ENCODE data around the gene FAM174C. TPM values are rescaled to one million over a fixed set of nuclear protein-coding genes. Genes with fewer than 3 reads are reported as not detected.

FAM174C gene
- total RNA-seq, 1 experiment from 2014 or later = 85.2 TPM

DNA sequence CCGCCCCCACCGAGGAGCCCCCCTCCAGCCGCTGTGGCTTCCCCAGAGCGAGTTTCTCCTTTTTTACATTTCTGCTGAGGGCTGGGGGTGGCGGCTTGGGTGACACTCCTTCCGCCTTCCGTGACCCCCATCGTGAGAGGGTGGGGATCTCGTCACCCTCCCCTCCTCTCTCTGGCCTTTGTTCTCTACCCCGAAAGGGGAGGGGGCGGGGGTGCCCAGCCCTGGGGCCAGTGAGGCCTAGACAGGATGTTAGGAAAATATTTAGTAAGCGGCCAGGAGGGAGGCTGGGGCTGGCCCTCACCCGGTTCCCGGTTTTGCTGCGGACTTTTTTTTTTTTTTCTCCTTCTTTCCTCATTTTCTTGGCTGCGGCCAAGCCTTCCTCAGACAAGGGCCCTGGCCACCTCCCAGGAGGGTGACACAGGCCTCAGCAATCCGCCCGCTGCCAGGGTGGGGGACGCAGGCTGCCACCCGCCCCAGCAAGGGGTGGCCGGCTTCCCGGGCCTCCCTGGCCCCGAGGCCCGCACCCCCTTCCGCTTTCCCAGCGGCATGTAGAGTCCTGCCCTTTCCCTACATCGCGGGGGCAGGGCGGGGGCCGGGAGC is 23.0 kb upstream of the FAM174C start:
- H3K27ac Mint-ChIP-seq (ENCODE audit: low read depth, unreplicated experiment) = peak overlapping the region; percentile 86
- POLR2A ChIA-PET = interaction anchor here (0.6 to 2.9 kb wide), 27 partner anchors 7 to 589 kb away, joined by 3 to 89 read pairs (median 4); partner anchors contain the start of genes ATP5F1D, CIRBP, CNN2 and FAM174C
- H3K4me3 Mint-ChIP-seq (ENCODE audit: unreplicated experiment) = peak overlapping the region; percentile 86
- H3K36me3 Mint-ChIP-seq (ENCODE audit: insufficient read depth, unreplicated experiment) = peaks cover 69% of the 10 kb centered on the region
- no peaks in the 10 kb centered on the region for H3K9me3 Mint-ChIP-seq (ENCODE audit: unreplicated experiment)
- no peaks in the 10 kb centered on the region for H3K27me3 Mint-ChIP-seq (ENCODE audit: insufficient read depth, unreplicated experiment)
- TF ChIP-seq, protein P1, sequence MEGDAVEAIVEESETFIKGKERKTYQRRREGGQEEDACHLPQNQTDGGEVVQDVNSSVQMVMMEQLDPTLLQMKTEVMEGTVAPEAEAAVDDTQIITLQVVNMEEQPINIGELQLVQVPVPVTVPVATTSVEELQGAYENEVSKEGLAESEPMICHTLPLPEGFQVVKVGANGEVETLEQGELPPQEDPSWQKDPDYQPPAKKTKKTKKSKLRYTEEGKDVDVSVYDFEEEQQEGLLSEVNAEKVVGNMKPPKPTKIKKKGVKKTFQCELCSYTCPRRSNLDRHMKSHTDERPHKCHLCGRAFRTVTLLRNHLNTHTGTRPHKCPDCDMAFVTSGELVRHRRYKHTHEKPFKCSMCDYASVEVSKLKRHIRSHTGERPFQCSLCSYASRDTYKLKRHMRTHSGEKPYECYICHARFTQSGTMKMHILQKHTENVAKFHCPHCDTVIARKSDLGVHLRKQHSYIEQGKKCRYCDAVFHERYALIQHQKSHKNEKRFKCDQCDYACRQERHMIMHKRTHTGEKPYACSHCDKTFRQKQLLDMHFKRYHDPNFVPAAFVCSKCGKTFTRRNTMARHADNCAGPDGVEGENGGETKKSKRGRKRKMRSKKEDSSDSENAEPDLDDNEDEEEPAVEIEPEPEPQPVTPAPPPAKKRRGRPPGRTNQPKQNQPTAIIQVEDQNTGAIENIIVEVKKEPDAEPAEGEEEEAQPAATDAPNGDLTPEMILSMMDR (IDR thresholded peaks at IDR 0.05; ENCODE audit: unreplicated experiment) = no peak
- BruUV-seq (replicated peaks) = no TSS peak
- peak; percentile 99 for DNase-seq (ENCODE audit: unreplicated experiment)
- peaks cover 7% of the 10 kb centered on the region for H3K4me1 Mint-ChIP-seq (ENCODE audit: insufficient read depth, unreplicated experiment)
- intact Hi-C loops (cut with micrococcal nuclease) = no loop called here
- CTCF ChIA-PET = interaction anchor here (0.7 to 1.9 kb wide), 4 partner anchors 8 to 14 kb away, joined by 3 to 19 read pairs (median 12); no protein-coding TSS in a partner anchor

DNA sequence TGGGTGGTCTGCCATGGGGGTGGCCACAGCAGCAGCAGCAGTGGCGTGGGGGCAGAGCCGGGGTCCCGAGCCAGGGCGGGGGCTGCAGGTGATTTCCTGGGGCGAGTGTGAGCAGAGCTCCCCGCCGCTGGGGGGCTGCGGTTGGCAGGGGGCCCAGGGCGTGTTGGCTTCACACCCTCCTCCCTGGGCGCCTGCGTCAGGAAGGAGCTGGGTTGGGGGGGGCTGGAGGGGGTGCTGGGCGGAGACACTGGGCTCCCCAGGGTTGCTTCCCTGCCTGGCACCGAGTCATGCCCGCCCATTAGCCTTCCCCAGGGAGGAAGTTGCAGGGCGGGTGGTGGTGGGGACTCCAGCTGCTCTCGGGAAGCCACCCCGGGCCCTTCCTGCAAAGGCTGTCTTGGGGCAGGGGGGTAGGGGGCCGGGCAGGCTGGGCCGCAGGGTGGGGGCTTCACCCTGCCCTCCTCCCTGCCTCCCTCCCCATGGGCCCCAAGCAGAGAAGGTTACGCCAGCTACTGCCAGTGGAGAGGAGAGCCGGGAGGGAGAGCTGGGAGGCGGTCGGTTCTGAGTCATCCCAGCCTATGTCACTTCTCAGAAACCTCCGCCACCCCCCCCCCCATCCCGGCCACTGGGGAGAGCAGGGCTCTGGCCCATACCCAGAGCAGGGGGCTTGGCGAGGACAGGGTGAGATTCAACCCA is 22.4 kb upstream of the FAM174C start:
- peak; percentile 99 for DNase-seq (ENCODE audit: unreplicated experiment)
- Mint-ChIP-seq H3K36me3 (ENCODE audit: insufficient read depth, unreplicated experiment) (peaks cover 76% of the 10 kb centered on the region), H3K27ac (ENCODE audit: low read depth, unreplicated experiment) (peak overlapping the region; percentile 86), H3K4me1 (ENCODE audit: insufficient read depth, unreplicated experiment) (peaks cover 14% of the 10 kb centered on the region), H3K9me3 (ENCODE audit: unreplicated experiment) (no peaks in the 10 kb centered on the region), H3K27me3 (ENCODE audit: insufficient read depth, unreplicated experiment) (no peaks in the 10 kb centered on the region), H3K4me3 (ENCODE audit: unreplicated experiment) (peak overlapping the region; percentile 86)
- ChIA-PET CTCF (interaction anchor here (0.6 to 1.9 kb wide), 4 partner anchors 9 to 238 kb away, joined by 3 to 19 read pairs (median 12); partner anchors contain the start of gene REEP6), POLR2A (interaction anchor here (0.5 to 2.9 kb wide), 27 partner anchors 9 to 590 kb away, joined by 3 to 89 read pairs (median 4); partner anchors contain the start of genes ATP5F1D, CIRBP, CNN2 and FAM174C)
- intact Hi-C loops (cut with micrococcal nuclease) = no loop called here
- TF ChIP-seq, protein P1 (IDR thresholded peaks at IDR 0.05; ENCODE audit: unreplicated experiment) = no peak
- no TSS peak for BruUV-seq (replicated peaks)

DNA sequence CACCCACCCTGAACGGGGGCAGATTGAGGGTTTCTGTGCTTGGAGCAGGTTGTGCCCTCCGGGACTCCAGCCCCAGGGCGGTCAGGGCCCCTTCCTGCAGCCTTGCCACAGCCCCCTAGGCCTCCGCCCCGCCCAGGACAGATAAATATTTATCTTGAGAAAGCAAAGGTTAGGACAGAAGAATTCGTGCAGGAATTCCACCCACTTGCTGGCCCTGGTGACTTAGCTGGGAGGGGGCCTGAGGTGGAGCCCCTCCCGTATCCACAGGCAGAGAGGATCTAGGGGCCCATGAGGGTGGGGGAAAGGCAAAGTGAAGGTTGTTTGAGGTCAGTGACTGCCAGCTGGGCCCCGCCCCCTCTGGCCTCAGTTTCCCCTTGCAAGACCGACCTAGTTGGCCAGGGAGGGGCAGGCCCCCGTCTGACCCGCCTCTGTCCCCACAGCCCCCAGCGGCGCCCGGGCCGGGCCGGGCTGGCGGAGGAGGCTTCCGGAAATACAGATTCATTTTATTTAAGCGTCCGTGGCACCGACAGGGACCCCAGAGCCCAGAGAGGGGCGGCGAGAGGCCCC is 21.7 kb upstream of the FAM174C start:
- DNase-seq (ENCODE audit: unreplicated experiment) = no peak
- peak overlapping the region; percentile 86 for H3K27ac Mint-ChIP-seq (ENCODE audit: low read depth, unreplicated experiment)
- TF ChIP-seq, protein P1 (IDR thresholded peaks at IDR 0.05; ENCODE audit: unreplicated experiment) = no peak
- H3K4me3 Mint-ChIP-seq (ENCODE audit: unreplicated experiment) = peak overlapping the region; percentile 86
- H3K9me3 Mint-ChIP-seq (ENCODE audit: unreplicated experiment) = no peaks in the 10 kb centered on the region
- ChIA-PET POLR2A (interaction anchor here (0.5 to 2.9 kb wide), 22 partner anchors 9 to 591 kb away, joined by 3 to 89 read pairs (median 4); partner anchors contain the start of genes ATP5F1D, CIRBP, FAM174C and RNF126), CTCF (interaction anchor here (0.6 to 1.9 kb wide), 4 partner anchors 10 to 237 kb away, joined by 3 to 19 read pairs (median 12); partner anchors contain the start of gene REEP6)
- H3K4me1 Mint-ChIP-seq (ENCODE audit: insufficient read depth, unreplicated experiment) = peaks cover 14% of the 10 kb centered on the region
- H3K36me3 Mint-ChIP-seq (ENCODE audit: insufficient read depth, unreplicated experiment) = peaks cover 82% of the 10 kb centered on the region
- intact Hi-C loops (cut with micrococcal nuclease) = no loop called here
- H3K27me3 Mint-ChIP-seq (ENCODE audit: insufficient read depth, unreplicated experiment) = no peaks in the 10 kb centered on the region
- BruUV-seq (replicated peaks) = no TSS peak
